SK-N-SH (cell line): Measurements from ENCODE around the gene ERICH3. TPM values are rescaled to one million over a fixed set of nuclear protein-coding genes. Genes with fewer than 3 reads are reported as not detected.

Experiments
- CTCF ChIA-PET: fragments of 300-600, 350-600 bp; formaldehyde crosslinking; extraction: SDS; loops from one replicate; lab custom pipeline; 2021; lab: Yijun Ruan, JAX
- POLR2A ChIA-PET: fragments of 350-600 bp; sonication (Branson Sonifier 250); formaldehyde crosslinking; extraction: SDS; loops from one replicate; lab custom pipeline; 2020; ENCODE audit warnings: antibody characterized with exemption, inconsistent platforms; lab: Yijun Ruan, JAX
- DNase-seq: peaks from one replicate; pipeline ENCODE4 v3.0.0; 2012
- H2AFZ ChIP-seq: fragments of 200-600 bp; sonication (generic); 2 replicates; pipeline ENCODE4 v1.8.1; 2016; ENCODE audit warnings: antibody characterized with exemption, mild to moderate bottlenecking, low read depth
- H3F3A ChIP-seq: fragments of 200-600 bp; sonication (generic); replicated peaks from 2 replicates; pipeline ENCODE3; 2016; ENCODE audit warnings: antibody characterized with exemption, mild to moderate bottlenecking; ENCODE audit not compliant: insufficient read depth
- H3K27ac ChIP-seq, 2 experiments: fragments of 200-500 bp in 1 of 2; fragments of 200-600 bp in 1 of 2; sonication (Bioruptor generic) in 1 of 2; sonication (generic), shearing (Covaris generic) in 1 of 2; 2 replicates each; pipeline versions ENCODE4 v1.5.1 to v1.6.1; 2014 to 2016; ENCODE audit warnings: low read depth in 2 of 2, inconsistent platforms in 1 of 2, low read length in 1 of 2, mild to moderate bottlenecking in 1 of 2, mixed read lengths in 1 of 2
- H3K27me3 ChIP-seq: fragments of 200-600 bp; sonication (generic), shearing (Covaris generic); 2 replicates; pipeline ENCODE4 v1.6.1; 2016; ENCODE audit warnings: mixed run types; ENCODE audit not compliant: insufficient read depth
- H3K36me3 ChIP-seq, 2 experiments: fragments of 200-500 bp in 1 of 2; fragments of 200-600 bp in 1 of 2; sonication (Bioruptor generic) in 1 of 2; sonication (generic) in 1 of 2; replicated peaks in 1 of 2; 2 replicates each; pipeline versions ENCODE3 to v1.5.1; 2014 to 2016; ENCODE audit warnings: low read length in 1 of 2, mild to moderate bottlenecking in 1 of 2; ENCODE audit not compliant: insufficient read depth in 2 of 2, control insufficient read depth in 1 of 2
- H3K4me1 ChIP-seq, 2 experiments: fragments of 200-500 bp in 1 of 2; fragments of 200-600 bp in 1 of 2; sonication (Bioruptor generic) in 1 of 2; sonication (generic), shearing (Covaris generic) in 1 of 2; 2 replicates each; pipeline versions ENCODE4 v1.5.1 to v1.6.1; 2014 to 2016; ENCODE audit warnings: low read depth in 1 of 2, low read length in 1 of 2, mixed run types in 1 of 2; ENCODE audit not compliant: insufficient read depth in 2 of 2, control insufficient read depth in 1 of 2
- H3K4me2 ChIP-seq: fragments of 200-600 bp; sonication (generic), shearing (Covaris generic); 2 replicates; pipeline ENCODE4 v1.6.1; 2017; ENCODE audit warnings: mixed run types
- H3K4me3 ChIP-seq, 2 experiments: fragments of 200-500 bp in 1 of 2; fragments of 200-600 bp in 1 of 2; sonication (Bioruptor generic) in 1 of 2; sonication (generic), shearing (Covaris generic) in 1 of 2; 2 replicates each; pipeline versions ENCODE4 v1.5.1 to v1.8.1; 2014 to 2016; ENCODE audit warnings: low read depth in 2 of 2, inconsistent platforms in 1 of 2, low read length in 1 of 2, mild to moderate bottlenecking in 1 of 2, mixed read lengths in 1 of 2, moderate library complexity in 1 of 2
- H3K79me2 ChIP-seq: fragments of 200-600 bp; sonication (generic); 2 replicates; pipeline ENCODE4 v1.8.1; 2017; ENCODE audit warnings: mild to moderate bottlenecking; ENCODE audit not compliant: insufficient read depth
- H3K9ac ChIP-seq: fragments of 200-600 bp; sonication (generic); 2 replicates; pipeline ENCODE4 v1.6.1; 2017; ENCODE audit warnings: mixed run types
- H3K9me2 ChIP-seq: fragments of 200-600 bp; sonication (generic); 2 replicates; pipeline ENCODE4 v1.6.1; 2017; ENCODE audit warnings: mixed run types
- H3K9me3 ChIP-seq: fragments of 200-600 bp; sonication (generic); 2 replicates; pipeline ENCODE4 v1.6.1; 2017; ENCODE audit warnings: mixed run types, mild to moderate bottlenecking, moderate library complexity
- H4K20me1 ChIP-seq: fragments of 200-600 bp; sonication (generic); 2 replicates; pipeline ENCODE4 v1.6.1; 2017; ENCODE audit warnings: mild to moderate bottlenecking, mixed run types; ENCODE audit not compliant: insufficient read depth
- CHD2 ChIP-seq: fragments of 150-350 bp; IDR thresholded peaks from 2 replicates; pipeline ENCODE4 v1.6.1; 2018; ENCODE audit warnings: low read length; ENCODE audit not compliant: partially characterized antibody
- EP300 ChIP-seq, 2 experiments: IDR thresholded peaks; 2 replicates each; pipeline versions ENCODE4 v1.4.0 to v1.6.1; 2012; ENCODE audit warnings: borderline replicate concordance in 1 of 2, low read depth in 1 of 2, low read length in 1 of 2
- FOXM1 ChIP-seq: IDR thresholded peaks from 2 replicates; pipeline ENCODE4 v1.4.0; 2012; ENCODE audit warnings: low read depth, mild to moderate bottlenecking
- GATA2 ChIP-seq: sonication (generic); formaldehyde crosslinking; IDR thresholded peaks from 2 replicates; pipeline ENCODE4 v1.5.0; 2020; ENCODE audit warnings: mild to moderate bottlenecking, missing genetic modification reagents
- MXI1 ChIP-seq: IDR thresholded peaks from 2 replicates; pipeline ENCODE4 v1.6.1; 2012; ENCODE audit warnings: mild to moderate bottlenecking, low read depth, low read length, improper control_type of control experiment
- NFIC ChIP-seq: IDR thresholded peaks from 2 replicates; pipeline ENCODE4 v1.4.0; 2012; ENCODE audit warnings: borderline replicate concordance
- NRF1 ChIP-seq: IDR thresholded peaks from 2 replicates; pipeline ENCODE4 v1.6.1; 2012; ENCODE audit warnings: low read depth, mild to moderate bottlenecking, low read length
- RAD21 ChIP-seq: IDR thresholded peaks from 2 replicates; pipeline ENCODE4 v1.6.1; 2012; ENCODE audit warnings: mild to moderate bottlenecking, low read length
- RCOR1 ChIP-seq: fragments of 150-350 bp; IDR thresholded peaks from 2 replicates; pipeline ENCODE4 v1.6.1; 2017; ENCODE audit warnings: antibody characterized with exemption, low read length
- RFX5 ChIP-seq: IDR thresholded peaks from 2 replicates; pipeline ENCODE4 v1.6.1; 2012; ENCODE audit warnings: mild to moderate bottlenecking, improper control_type of control experiment, low read length
- RXRA ChIP-seq: IDR thresholded peaks from 2 replicates; pipeline ENCODE4 v1.4.0; 2012; ENCODE audit warnings: low read depth, mild to moderate bottlenecking, borderline replicate concordance
- SIN3A ChIP-seq: IDR thresholded peaks from 2 replicates; pipeline ENCODE4 v1.6.1; 2012; ENCODE audit warnings: low read depth, mild to moderate bottlenecking, low read length, moderate library complexity, borderline replicate concordance
- SMC3 ChIP-seq: IDR thresholded peaks from 2 replicates; pipeline ENCODE4 v1.6.1; 2012; ENCODE audit warnings: low read depth, low read length, improper control_type of control experiment
- TCF12 ChIP-seq: IDR thresholded peaks from 2 replicates; pipeline ENCODE4 v1.4.0; 2012
- YY1 ChIP-seq: IDR thresholded peaks from 2 replicates; pipeline ENCODE4 v1.4.0; 2012; ENCODE audit warnings: low read depth, mild to moderate bottlenecking
- WGBS: methylation state at CpG from one replicate; pipeline ENCODE4 v1.1.6; 2017; ENCODE audit warnings: low lambda C conversion rate; 5-methylcytosine and 5-hydroxymethylcytosine counted together
- polyA plus RNA-seq, 3 experiments: library from polyadenylated mRNA; depleted of rRNA; stranded (reverse); fragments of >200 nt; gene quantifications; 2 replicates each; pipeline ENCODE4 v1.2.3, GENCODE V29; 2012
- TF ChIP-seq, protein P1 (sequence below): IDR thresholded peaks from 2 replicates; pipeline ENCODE4 v1.4.0; 2012; ENCODE audit warnings: low read depth, borderline replicate concordance
- TF ChIP-seq, protein P2 (sequence below): fragments of 200-600 bp; sonication (generic); IDR thresholded peaks from 2 replicates; pipeline ENCODE4 v1.6.1; 2017; ENCODE audit warnings: antibody characterized with exemption, mild to moderate bottlenecking, moderate library complexity
- TF ChIP-seq, protein P3 (sequence below): IDR thresholded peaks from 2 replicates; pipeline ENCODE4 v1.4.0; 2012; ENCODE audit warnings: low read depth, borderline replicate concordance
- TF ChIP-seq, protein P4 (sequence below): fragments of 150-350 bp; IDR thresholded peaks from 2 replicates; pipeline ENCODE4 v1.6.1; 2016; ENCODE audit warnings: mild to moderate bottlenecking, low read depth, low read length
- TF ChIP-seq, protein P5 (sequence below): IDR thresholded peaks from 2 replicates; pipeline ENCODE4 v1.4.0; 2012; ENCODE audit warnings: low read depth

The ERICH3 gene
- polyA plus RNA-seq, 1 of the 3 experiments (the other 2 are of a cell fraction): not detected

DNA sequence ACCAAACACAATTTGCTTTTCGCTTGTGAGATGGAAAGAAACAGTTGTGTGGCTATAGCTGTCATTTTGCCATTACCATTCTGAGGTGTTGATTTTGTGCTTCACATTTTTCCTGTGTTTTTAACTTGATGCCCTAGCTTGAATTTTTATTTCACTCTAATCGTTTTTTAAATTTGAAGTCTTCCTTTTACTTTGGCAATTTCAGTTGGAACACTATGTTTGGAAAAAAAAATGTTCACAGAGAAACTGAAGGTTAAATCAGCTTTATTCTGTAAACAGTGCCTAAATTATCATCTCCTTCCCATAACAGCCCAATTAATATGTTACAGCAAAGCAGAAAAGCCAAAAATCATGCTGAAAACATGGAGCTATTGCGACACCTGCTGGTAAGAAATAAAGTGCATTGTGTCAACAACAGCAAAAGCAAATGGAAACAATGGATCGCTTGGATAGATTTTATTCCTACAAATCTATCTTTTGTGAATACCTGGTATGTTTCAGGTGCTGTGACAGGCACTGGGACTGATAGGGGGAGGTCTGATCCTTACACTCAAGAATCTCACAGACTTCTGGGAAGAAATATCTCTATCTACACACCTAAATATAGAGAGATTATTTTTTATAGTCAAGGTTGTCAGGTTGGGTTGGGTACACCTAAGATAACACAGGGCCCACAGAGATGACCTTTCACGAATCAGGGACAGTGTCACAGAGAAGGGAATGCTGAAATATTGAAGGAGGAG lies 16.2 kb upstream of the ERICH3 start:
- no peaks in the 10 kb centered on the region for H3K9me2 ChIP-seq
- 19% methylated on average over 5 of the region's 5 CpGs for WGBS
- no peak overlapping the region for H3K9ac ChIP-seq
- peak; percentile 25 for DNase-seq
- no peaks in the 10 kb centered on the region for H3K36me3 ChIP-seq
- no peaks in the 10 kb centered on the region for H3K9me3 ChIP-seq
- H2AFZ ChIP-seq: peak overlapping the region; percentile 39
- H3K4me2 ChIP-seq: 0 out of 2 replicates have a peak overlapping the region, but pooled peaks have one; percentile 21
- H4K20me1 ChIP-seq: no peaks in the 10 kb centered on the region
- TF ChIP-seq GATA2: peak; percentile 15; the same call in 1 of the 2 replicates
- no peak for TF ChIP-seq RXRA
- TF ChIP-seq MXI1: no peak
- TF ChIP-seq RCOR1: no peak
- no peak for TF ChIP-seq FOXM1
- TF ChIP-seq SMC3: peak; percentile 85
- TF ChIP-seq RAD21: peak; percentile 97
- no peak for TF ChIP-seq NRF1
- TF ChIP-seq, protein P1, sequence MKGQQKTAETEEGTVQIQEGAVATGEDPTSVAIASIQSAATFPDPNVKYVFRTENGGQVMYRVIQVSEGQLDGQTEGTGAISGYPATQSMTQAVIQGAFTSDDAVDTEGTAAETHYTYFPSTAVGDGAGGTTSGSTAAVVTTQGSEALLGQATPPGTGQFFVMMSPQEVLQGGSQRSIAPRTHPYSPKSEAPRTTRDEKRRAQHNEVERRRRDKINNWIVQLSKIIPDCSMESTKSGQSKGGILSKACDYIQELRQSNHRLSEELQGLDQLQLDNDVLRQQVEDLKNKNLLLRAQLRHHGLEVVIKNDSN: no peak
- TF ChIP-seq SIN3A: no peak
- TF ChIP-seq, protein P2, sequence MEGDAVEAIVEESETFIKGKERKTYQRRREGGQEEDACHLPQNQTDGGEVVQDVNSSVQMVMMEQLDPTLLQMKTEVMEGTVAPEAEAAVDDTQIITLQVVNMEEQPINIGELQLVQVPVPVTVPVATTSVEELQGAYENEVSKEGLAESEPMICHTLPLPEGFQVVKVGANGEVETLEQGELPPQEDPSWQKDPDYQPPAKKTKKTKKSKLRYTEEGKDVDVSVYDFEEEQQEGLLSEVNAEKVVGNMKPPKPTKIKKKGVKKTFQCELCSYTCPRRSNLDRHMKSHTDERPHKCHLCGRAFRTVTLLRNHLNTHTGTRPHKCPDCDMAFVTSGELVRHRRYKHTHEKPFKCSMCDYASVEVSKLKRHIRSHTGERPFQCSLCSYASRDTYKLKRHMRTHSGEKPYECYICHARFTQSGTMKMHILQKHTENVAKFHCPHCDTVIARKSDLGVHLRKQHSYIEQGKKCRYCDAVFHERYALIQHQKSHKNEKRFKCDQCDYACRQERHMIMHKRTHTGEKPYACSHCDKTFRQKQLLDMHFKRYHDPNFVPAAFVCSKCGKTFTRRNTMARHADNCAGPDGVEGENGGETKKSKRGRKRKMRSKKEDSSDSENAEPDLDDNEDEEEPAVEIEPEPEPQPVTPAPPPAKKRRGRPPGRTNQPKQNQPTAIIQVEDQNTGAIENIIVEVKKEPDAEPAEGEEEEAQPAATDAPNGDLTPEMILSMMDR: peak; percentile 91
- TF ChIP-seq NFIC: no peak
- no peak for TF ChIP-seq TCF12
- CTCF ChIA-PET: interaction anchor here (0.6 to 5.8 kb wide), 54 partner anchors 9 to 1862 kb away, joined by 3 to 55 read pairs (median 4); partner anchors contain the start of genes CRYZ, ERICH3, FPGT and LRRIQ3
- H3K79me2 ChIP-seq: no peaks in the 10 kb centered on the region
- no peaks in the 10 kb centered on the region for H3K27me3 ChIP-seq
- no peaks in the 10 kb centered on the region for H3F3A ChIP-seq
- POLR2A ChIA-PET: no interaction called here
- H3K27ac ChIP-seq: no peak overlapping the region
- H3K4me3 ChIP-seq: peak overlapping the region in 1 of 2 experiments; percentile 20; a peak in 1 of 4 replicates
- no peaks in the 10 kb centered on the region; a peak in 2 of 4 replicates for H3K4me1 ChIP-seq

DNA sequence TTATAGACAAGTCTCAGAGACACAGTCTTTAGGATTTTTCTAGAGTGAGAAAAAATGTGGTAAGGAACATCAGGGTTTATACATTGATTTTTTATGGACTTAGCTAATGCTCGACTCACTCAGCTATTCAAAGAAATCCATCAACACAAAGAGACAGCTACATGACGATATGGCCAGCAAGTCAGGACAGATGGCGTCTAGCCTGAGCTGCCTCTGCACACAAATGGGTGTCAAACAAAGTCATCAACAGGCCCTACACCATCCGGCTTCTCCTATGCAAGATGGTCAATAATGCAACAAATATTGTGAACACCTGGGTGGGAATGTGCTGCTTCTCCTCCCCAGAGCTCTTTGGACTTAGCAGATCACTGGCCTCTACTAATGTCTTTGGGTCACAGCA lies 13.3 kb upstream of the ERICH3 start:
- WGBS: 80% methylated on average over 4 of the region's 4 CpGs
- H3K4me2 ChIP-seq: no peak overlapping the region
- no peak overlapping the region for H2AFZ ChIP-seq
- CTCF ChIA-PET: interaction anchor here (0.9 to 1.9 kb wide), 4 partner anchors 47 to 269 kb away, joined by 3 to 7 read pairs (median 4); no protein-coding TSS in a partner anchor
- no peak overlapping the region for H3K9ac ChIP-seq
- no peaks in the 10 kb centered on the region for H4K20me1 ChIP-seq
- POLR2A ChIA-PET: no interaction called here
- H3K4me1 ChIP-seq: no peaks in the 10 kb centered on the region; a peak in 2 of 4 replicates
- no peak overlapping the region for H3K27ac ChIP-seq
- no peak overlapping the region for H3K4me3 ChIP-seq
- no peaks in the 10 kb centered on the region for H3K9me2 ChIP-seq
- H3K36me3 ChIP-seq: no peaks in the 10 kb centered on the region
- no peak for DNase-seq
- H3K79me2 ChIP-seq: no peaks in the 10 kb centered on the region
- H3F3A ChIP-seq: no peaks in the 10 kb centered on the region
- no peaks in the 10 kb centered on the region for H3K9me3 ChIP-seq
- H3K27me3 ChIP-seq: no peaks in the 10 kb centered on the region
- no peak for TF ChIP-seq EP300 (IDR thresholded peaks at IDR 0.05; ENCODE audit: borderline replicate concordance in 1 of 2, low read depth in 1 of 2, low read length in 1 of 2)
- no peak for TF ChIP-seq RAD21
- TF ChIP-seq RCOR1: no peak
- TF ChIP-seq, protein P1: no peak
- TF ChIP-seq YY1: no peak
- no peak for TF ChIP-seq SMC3
- no peak for TF ChIP-seq TCF12
- no peak for TF ChIP-seq NRF1
- TF ChIP-seq CHD2: no peak
- TF ChIP-seq, protein P3, sequence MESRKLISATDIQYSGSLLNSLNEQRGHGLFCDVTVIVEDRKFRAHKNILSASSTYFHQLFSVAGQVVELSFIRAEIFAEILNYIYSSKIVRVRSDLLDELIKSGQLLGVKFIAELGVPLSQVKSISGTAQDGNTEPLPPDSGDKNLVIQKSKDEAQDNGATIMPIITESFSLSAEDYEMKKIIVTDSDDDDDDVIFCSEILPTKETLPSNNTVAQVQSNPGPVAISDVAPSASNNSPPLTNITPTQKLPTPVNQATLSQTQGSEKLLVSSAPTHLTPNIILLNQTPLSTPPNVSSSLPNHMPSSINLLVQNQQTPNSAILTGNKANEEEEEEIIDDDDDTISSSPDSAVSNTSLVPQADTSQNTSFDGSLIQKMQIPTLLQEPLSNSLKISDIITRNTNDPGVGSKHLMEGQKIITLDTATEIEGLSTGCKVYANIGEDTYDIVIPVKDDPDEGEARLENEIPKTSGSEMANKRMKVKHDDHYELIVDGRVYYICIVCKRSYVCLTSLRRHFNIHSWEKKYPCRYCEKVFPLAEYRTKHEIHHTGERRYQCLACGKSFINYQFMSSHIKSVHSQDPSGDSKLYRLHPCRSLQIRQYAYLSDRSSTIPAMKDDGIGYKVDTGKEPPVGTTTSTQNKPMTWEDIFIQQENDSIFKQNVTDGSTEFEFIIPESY: no peak
- TF ChIP-seq, protein P4, sequence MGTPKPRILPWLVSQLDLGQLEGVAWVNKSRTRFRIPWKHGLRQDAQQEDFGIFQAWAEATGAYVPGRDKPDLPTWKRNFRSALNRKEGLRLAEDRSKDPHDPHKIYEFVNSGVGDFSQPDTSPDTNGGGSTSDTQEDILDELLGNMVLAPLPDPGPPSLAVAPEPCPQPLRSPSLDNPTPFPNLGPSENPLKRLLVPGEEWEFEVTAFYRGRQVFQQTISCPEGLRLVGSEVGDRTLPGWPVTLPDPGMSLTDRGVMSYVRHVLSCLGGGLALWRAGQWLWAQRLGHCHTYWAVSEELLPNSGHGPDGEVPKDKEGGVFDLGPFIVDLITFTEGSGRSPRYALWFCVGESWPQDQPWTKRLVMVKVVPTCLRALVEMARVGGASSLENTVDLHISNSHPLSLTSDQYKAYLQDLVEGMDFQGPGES: no peak
- no peak for TF ChIP-seq RFX5
- TF ChIP-seq, protein P5, sequence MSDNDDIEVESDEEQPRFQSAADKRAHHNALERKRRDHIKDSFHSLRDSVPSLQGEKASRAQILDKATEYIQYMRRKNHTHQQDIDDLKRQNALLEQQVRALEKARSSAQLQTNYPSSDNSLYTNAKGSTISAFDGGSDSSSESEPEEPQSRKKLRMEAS: no peak
